H9 (cell line): Measurements from ENCODE around the gene TUBA8. TPM values are rescaled to one million over a fixed set of nuclear protein-coding genes. Genes with fewer than 3 reads are reported as not detected.

Experiments used
- DNase-seq: peaks from one replicate; pipeline ENCODE4 v3.0.0-alpha.2; 2017
- H2AFZ ChIP-seq: one replicate; pipeline ENCODE4 v1.6.1; 2013; ENCODE audit warnings: mild to moderate bottlenecking, low read length, control low read depth, moderate library complexity
- H2AK5ac ChIP-seq: 2 replicates; pipeline ENCODE4 v1.6.1; 2013; ENCODE audit warnings: low read length, control low read depth, mixed read lengths; ENCODE audit not compliant: insufficient read length
- H2BK120ac ChIP-seq: one replicate; pipeline ENCODE4 v1.6.1; 2013; ENCODE audit warnings: low read depth, mild to moderate bottlenecking, low read length, control low read depth, inconsistent platforms; ENCODE audit not compliant: poor library complexity, severe bottlenecking
- H2BK12ac ChIP-seq: 2 replicates; pipeline ENCODE4 v1.6.1; 2013; ENCODE audit warnings: low read length, control low read depth, mixed read lengths, low read depth; ENCODE audit not compliant: insufficient read length
- H2BK15ac ChIP-seq: 2 replicates; pipeline ENCODE4 v1.6.1; 2013; ENCODE audit warnings: low read depth, low read length, control low read depth
- H2BK20ac ChIP-seq: one replicate; pipeline ENCODE4 v1.6.1; 2013; ENCODE audit warnings: low read depth, mild to moderate bottlenecking, low read length, control low read depth, inconsistent platforms; ENCODE audit not compliant: poor library complexity, severe bottlenecking
- H2BK5ac ChIP-seq: 2 replicates; pipeline ENCODE4 v1.6.1; 2013; ENCODE audit warnings: low read length, control low read depth, mixed read lengths; ENCODE audit not compliant: insufficient read length
- H3K14ac ChIP-seq: 2 replicates; pipeline ENCODE4 v1.6.1; 2013; ENCODE audit warnings: low read length, control low read depth; ENCODE audit not compliant: insufficient read depth
- H3K18ac ChIP-seq: 2 replicates; pipeline ENCODE4 v1.6.1; 2013; ENCODE audit warnings: low read depth, mild to moderate bottlenecking, mixed read lengths, low read length, control low read depth; ENCODE audit not compliant: insufficient read length
- H3K23ac ChIP-seq: 2 replicates; pipeline ENCODE4 v1.6.1; 2013; ENCODE audit warnings: low read length, control low read depth, mixed read lengths, low read depth; ENCODE audit not compliant: insufficient read length
- H3K23me2 ChIP-seq: 2 replicates; pipeline ENCODE4 v1.6.1; 2013; ENCODE audit warnings: low read depth, mild to moderate bottlenecking, mixed read lengths, low read length, control low read depth; ENCODE audit not compliant: insufficient read length, poor library complexity, severe bottlenecking
- H3K27ac ChIP-seq: 2 replicates; pipeline ENCODE4 v1.5.1; 2013; ENCODE audit warnings: low read length, control low read depth, mixed read lengths, low read depth; ENCODE audit not compliant: insufficient read length
- H3K27me3 ChIP-seq: 2 replicates; pipeline ENCODE4 v1.6.1; 2013; ENCODE audit warnings: low read length, control low read depth, inconsistent platforms; ENCODE audit not compliant: insufficient read depth
- H3K4ac ChIP-seq: 2 replicates; pipeline ENCODE4 v1.6.1; 2013; ENCODE audit warnings: low read depth, mild to moderate bottlenecking, control low read depth, inconsistent platforms, low read length, moderate library complexity
- H3K4me1 ChIP-seq: 2 replicates; pipeline ENCODE4 v1.6.1; 2013; ENCODE audit warnings: low read length, control low read depth, inconsistent platforms; ENCODE audit not compliant: insufficient read depth
- H3K4me2 ChIP-seq: 2 replicates; pipeline ENCODE4 v1.6.1; 2013; ENCODE audit warnings: low read length, control low read depth, mixed read lengths; ENCODE audit not compliant: insufficient read length, insufficient read depth
- H3K56ac ChIP-seq: 2 replicates; pipeline ENCODE4 v1.6.1; 2013; ENCODE audit warnings: low read depth, mild to moderate bottlenecking, mixed read lengths, low read length, control low read depth; ENCODE audit not compliant: insufficient read length
- H3K79me1 ChIP-seq: 2 replicates; pipeline ENCODE4 v1.6.1; 2013; ENCODE audit warnings: low read depth, mild to moderate bottlenecking, moderate library complexity, low read length, control low read depth, inconsistent platforms; ENCODE audit not compliant: insufficient read depth, poor library complexity, severe bottlenecking
- H3K79me2 ChIP-seq: 2 replicates; pipeline ENCODE4 v1.6.1; 2013; ENCODE audit warnings: low read length, control low read depth, inconsistent platforms; ENCODE audit not compliant: insufficient read depth
- H3K9ac ChIP-seq: 2 replicates; pipeline ENCODE4 v1.6.1; 2013; ENCODE audit warnings: low read length, control low read depth, mixed read lengths; ENCODE audit not compliant: insufficient read length; ENCODE audit errors: extremely low read depth
- H3K9me3 ChIP-seq: one replicate; pipeline ENCODE4 v1.6.1; 2013; ENCODE audit warnings: low read depth, low read length, inconsistent platforms; ENCODE audit not compliant: control insufficient read depth
- H3T11ph ChIP-seq: one replicate; pipeline ENCODE4 v1.6.1; 2013; ENCODE audit warnings: mild to moderate bottlenecking, low read length, control low read depth, inconsistent platforms
- H4K20me1 ChIP-seq: one replicate; pipeline ENCODE4 v1.6.1; 2013; ENCODE audit not compliant: control insufficient read depth, insufficient read length, insufficient read depth
- H4K5ac ChIP-seq: 2 replicates; pipeline ENCODE4 v1.6.1; 2013; ENCODE audit warnings: low read depth, mild to moderate bottlenecking, mixed read lengths, low read length, control low read depth; ENCODE audit not compliant: insufficient read length
- H4K8ac ChIP-seq: replicated peaks from 2 replicates; pipeline ENCODE4 v1.6.1; 2013; ENCODE audit warnings: low read length, control low read depth, mixed read lengths, low read depth; ENCODE audit not compliant: insufficient read length
- H4K91ac ChIP-seq: 2 replicates; pipeline ENCODE4 v1.6.1; 2013; ENCODE audit warnings: low read depth, mild to moderate bottlenecking, moderate library complexity, mixed read lengths, low read length, control low read depth; ENCODE audit not compliant: insufficient read length
- H3K27ac Mint-ChIP-seq, 3 experiments: 2 replicates in 2 of 3; 3 replicates in 1 of 3; pipeline ENCODE4 v1.8.0; 2020 to 2021; ENCODE audit warnings: mixed read lengths in 3 of 3, mild to moderate bottlenecking in 1 of 3, moderate library complexity in 1 of 3
- H3K27me3 Mint-ChIP-seq: 2 replicates; pipeline ENCODE4 v1.8.0; 2021; ENCODE audit warnings: low read depth, mild to moderate bottlenecking, moderate library complexity, mixed read lengths
- H3K36me3 Mint-ChIP-seq, 3 experiments: 2 replicates in 2 of 3; 3 replicates in 1 of 3; pipeline ENCODE4 v1.8.0; 2020 to 2021; ENCODE audit warnings: low read depth in 3 of 3, mixed read lengths in 3 of 3; ENCODE audit not compliant: insufficient read depth in 1 of 3
- H3K4me1 Mint-ChIP-seq, 2 experiments: 2 replicates each; pipeline ENCODE4 v1.8.0; 2020; ENCODE audit warnings: mixed read lengths in 2 of 2
- H3K4me3 Mint-ChIP-seq, 2 experiments: 2 replicates in 1 of 2; 3 replicates in 1 of 2; pipeline ENCODE4 v1.8.0; 2020 to 2021; ENCODE audit warnings: mild to moderate bottlenecking in 2 of 2, mixed read lengths in 2 of 2, moderate library complexity in 1 of 2
- H3K9me3 Mint-ChIP-seq, 2 experiments: 2 replicates in 1 of 2; 3 replicates in 1 of 2; pipeline ENCODE4 v1.8.0; 2020; ENCODE audit warnings: mild to moderate bottlenecking in 2 of 2, mixed read lengths in 2 of 2, moderate library complexity in 1 of 2
- total RNA-seq: library from RNA; stranded (reverse); gene quantifications from 2 replicates; pipeline ENCODE4 v1.2.1, GENCODE V29; 2021
- TF ChIP-seq, protein P1 (sequence below): fragments of 200-600 bp; sonication (generic); conservative IDR thresholded peaks from 3 replicates; pipeline ENCODE4 v1.8.0; 2021; ENCODE audit warnings: antibody characterized with exemption, mild to moderate bottlenecking

The TUBA8 gene
- total RNA-seq, 1 experiment from 2014 or later: 2.0 TPM

DNA sequence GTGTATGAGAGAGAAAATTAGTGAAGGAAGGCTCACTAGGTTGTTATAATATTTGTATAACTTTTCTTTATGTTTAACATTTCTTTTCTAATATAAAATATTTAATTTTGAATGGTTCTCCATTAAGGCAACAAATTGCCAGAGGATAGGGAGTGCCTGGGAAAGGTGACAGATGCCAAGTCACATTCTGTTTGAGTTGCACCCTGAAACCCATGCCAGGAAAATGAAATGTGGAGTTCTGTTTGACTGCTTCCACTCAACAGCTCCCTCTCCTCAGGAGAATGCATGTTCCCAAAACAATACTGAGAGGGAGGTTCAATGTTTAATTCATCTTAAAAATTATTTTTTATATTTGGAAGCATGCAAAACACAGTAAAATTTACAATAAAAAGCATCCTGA lies 33.5 kb downstream of the TUBA8 start:
- H3K4ac ChIP-seq: no peak overlapping the region
- H3K27ac Mint-ChIP-seq: no peak overlapping the region
- H3K36me3 Mint-ChIP-seq: peaks cover 3 to 7% (median 3%) of the 10 kb centered on the region in 3 experiments; a peak in 5 of 7 replicates
- DNase-seq: no peak
- H3K23ac ChIP-seq: no peak overlapping the region
- H3K4me1 ChIP-seq: no peaks in the 10 kb centered on the region
- H3K56ac ChIP-seq: no peak overlapping the region
- no peak overlapping the region for H3K27ac ChIP-seq
- H2BK15ac ChIP-seq: no peak overlapping the region
- no peak overlapping the region for H3K9ac ChIP-seq
- H3K4me1 Mint-ChIP-seq: peaks cover 1% of the 10 kb centered on the region in 2 experiments; a peak in 2 of 4 replicates
- no peaks in the 10 kb centered on the region; the same call in 1 of the 2 replicates for H3K27me3 ChIP-seq
- H2BK12ac ChIP-seq: no peak overlapping the region
- H3K9me3 Mint-ChIP-seq: peaks cover 10 to 15% of the 10 kb centered on the region in 2 experiments; a peak in 4 of 5 replicates
- no peak overlapping the region for H2BK5ac ChIP-seq
- peaks cover 14% of the 10 kb centered on the region for H3K27me3 Mint-ChIP-seq
- H3K4me2 ChIP-seq: no peak overlapping the region
- H3K4me3 Mint-ChIP-seq: no peak overlapping the region
- H3K18ac ChIP-seq: no peak overlapping the region
- no peaks in the 10 kb centered on the region for H3K23me2 ChIP-seq
- TF ChIP-seq, protein P1, sequence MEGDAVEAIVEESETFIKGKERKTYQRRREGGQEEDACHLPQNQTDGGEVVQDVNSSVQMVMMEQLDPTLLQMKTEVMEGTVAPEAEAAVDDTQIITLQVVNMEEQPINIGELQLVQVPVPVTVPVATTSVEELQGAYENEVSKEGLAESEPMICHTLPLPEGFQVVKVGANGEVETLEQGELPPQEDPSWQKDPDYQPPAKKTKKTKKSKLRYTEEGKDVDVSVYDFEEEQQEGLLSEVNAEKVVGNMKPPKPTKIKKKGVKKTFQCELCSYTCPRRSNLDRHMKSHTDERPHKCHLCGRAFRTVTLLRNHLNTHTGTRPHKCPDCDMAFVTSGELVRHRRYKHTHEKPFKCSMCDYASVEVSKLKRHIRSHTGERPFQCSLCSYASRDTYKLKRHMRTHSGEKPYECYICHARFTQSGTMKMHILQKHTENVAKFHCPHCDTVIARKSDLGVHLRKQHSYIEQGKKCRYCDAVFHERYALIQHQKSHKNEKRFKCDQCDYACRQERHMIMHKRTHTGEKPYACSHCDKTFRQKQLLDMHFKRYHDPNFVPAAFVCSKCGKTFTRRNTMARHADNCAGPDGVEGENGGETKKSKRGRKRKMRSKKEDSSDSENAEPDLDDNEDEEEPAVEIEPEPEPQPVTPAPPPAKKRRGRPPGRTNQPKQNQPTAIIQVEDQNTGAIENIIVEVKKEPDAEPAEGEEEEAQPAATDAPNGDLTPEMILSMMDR: no peak
- H3T11ph ChIP-seq: no peak overlapping the region
- no peak overlapping the region for H2BK120ac ChIP-seq
- H3K14ac ChIP-seq: no peak overlapping the region
- no peaks in the 10 kb centered on the region for H4K20me1 ChIP-seq
- no peak overlapping the region for H4K8ac ChIP-seq
- H3K79me1 ChIP-seq: no peaks in the 10 kb centered on the region
- H3K79me2 ChIP-seq: no peaks in the 10 kb centered on the region
- H3K9me3 ChIP-seq: no peaks in the 10 kb centered on the region
- H2AFZ ChIP-seq: no peak overlapping the region
- H2AK5ac ChIP-seq: no peak overlapping the region
- H2BK20ac ChIP-seq: no peak overlapping the region
- H4K91ac ChIP-seq: no peak overlapping the region
- no peak overlapping the region for H4K5ac ChIP-seq
